ENCODE measurements around the gene RAB3A.

GRCh38 chr19:18253130-18253529, 49.3 kb upstream of the RAB3A start:
- TF ChIP-seq, protein P1, sequence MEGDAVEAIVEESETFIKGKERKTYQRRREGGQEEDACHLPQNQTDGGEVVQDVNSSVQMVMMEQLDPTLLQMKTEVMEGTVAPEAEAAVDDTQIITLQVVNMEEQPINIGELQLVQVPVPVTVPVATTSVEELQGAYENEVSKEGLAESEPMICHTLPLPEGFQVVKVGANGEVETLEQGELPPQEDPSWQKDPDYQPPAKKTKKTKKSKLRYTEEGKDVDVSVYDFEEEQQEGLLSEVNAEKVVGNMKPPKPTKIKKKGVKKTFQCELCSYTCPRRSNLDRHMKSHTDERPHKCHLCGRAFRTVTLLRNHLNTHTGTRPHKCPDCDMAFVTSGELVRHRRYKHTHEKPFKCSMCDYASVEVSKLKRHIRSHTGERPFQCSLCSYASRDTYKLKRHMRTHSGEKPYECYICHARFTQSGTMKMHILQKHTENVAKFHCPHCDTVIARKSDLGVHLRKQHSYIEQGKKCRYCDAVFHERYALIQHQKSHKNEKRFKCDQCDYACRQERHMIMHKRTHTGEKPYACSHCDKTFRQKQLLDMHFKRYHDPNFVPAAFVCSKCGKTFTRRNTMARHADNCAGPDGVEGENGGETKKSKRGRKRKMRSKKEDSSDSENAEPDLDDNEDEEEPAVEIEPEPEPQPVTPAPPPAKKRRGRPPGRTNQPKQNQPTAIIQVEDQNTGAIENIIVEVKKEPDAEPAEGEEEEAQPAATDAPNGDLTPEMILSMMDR (IDR thresholded peaks at IDR 0.05): no peak
- TF ChIP-seq POLR2A (IDR thresholded peaks at IDR 0.05) (no peak), POLR2AphosphoS5 (IDR thresholded peaks at IDR 0.05) (no peak), EP300 (IDR thresholded peaks at IDR 0.05) (no peak)
